HG03457 (cell line): ENCODE data around the gene LAMA4.

ENCODE experiments used
- ATAC-seq: cut with Tn5 transposase; IDR thresholded peaks from one replicate; pipeline ENCODE4 v1.9.1; 2021; ENCODE audit warnings: moderate number of reproducible peaks; ENCODE audit not compliant: unreplicated experiment

The LAMA4 gene

DNA sequence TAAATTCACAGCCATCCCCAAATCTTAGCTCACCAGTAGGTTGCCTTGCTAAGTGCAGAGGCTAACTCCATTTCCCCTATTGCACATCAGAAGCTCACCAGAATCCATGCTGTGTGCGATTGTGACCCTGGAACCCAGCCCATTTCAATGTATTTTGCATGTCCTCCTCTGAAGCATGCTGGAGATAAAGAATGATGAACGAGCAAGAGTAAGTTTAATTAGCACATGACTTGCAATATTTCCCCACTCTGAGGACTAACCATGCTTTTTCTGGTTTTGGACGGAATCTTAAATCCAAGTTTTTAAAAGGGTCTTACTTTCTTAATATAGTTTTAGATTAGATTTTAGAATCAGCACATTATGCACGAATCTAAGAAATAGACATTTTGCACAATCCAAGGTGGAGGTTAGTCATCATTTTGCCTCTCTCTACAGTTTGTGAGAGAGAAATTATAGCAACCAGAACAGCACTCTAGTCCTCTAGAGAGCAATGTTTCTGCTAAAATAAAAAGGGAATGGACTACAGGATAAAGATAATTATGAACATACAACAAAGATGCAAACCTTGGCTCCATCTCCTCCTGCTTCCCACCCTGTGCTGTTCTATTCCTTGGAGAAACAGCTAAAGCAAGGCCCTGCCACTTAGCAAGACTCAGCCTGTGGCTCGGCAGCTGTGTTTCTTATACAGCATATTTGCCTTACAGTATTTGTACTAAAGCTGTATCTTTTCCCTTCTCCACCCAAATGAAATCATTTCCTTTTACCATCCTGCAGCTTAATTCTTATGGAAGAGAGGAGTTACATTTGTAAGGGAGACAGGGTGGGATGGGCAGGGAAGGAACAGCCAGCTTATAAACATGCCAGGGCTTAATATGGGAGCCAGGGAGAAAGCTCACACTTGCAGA, 24.9 kb upstream of the LAMA4 start:
- no peak for ATAC-seq

- ATAC-seq, result no peak
Observed at GRCh38 chr6:112275365-112275764, 21.0 kb upstream of the LAMA4 start.

- no peak for ATAC-seq
Observed at GRCh38 chr6:112274774-112275173, 20.4 kb upstream of the LAMA4 start.

DNA sequence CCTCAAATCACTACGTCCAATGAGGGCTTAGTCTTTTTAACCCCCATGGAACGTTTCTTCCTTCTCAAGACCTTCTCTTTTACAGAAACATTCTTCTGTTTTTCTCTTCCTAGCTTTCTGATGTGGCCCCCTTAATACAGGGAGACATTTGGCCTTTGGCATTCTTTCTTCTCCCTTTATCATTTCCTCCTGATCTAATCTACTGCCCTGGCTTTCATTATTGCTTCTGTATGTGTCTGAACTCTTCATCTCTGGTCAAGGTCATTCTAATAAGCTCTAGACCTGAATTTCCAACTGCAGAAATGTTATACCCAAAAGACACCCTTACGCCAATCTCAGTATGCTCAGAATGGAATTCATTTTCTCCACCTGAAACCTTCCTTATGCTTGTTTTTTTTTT, 18.4 kb upstream of the LAMA4 start:
- ATAC-seq, result no peak

DNA sequence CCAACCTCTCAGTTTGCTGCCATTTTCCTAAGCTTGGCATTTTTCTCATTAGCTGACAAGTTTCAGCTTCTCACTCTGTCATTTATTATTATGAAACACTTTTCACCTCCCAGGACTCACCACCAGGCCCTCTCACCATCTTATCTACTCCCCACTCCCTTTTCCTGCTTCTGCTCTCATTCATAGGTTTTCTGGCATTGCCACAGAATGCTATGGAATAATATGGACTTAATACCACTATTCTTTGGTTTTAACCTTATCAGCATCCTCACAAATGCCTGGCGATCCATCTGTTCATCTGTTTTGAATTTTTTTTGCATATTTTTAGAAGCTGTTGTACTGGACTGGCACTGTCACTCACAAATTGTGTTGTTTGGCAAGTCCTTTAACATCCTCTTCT, 16.4 kb upstream of the LAMA4 start:
- ATAC-seq, result no peak

- no peak for ATAC-seq
Observed at GRCh38 chr6:112269979-112270566, 15.7 kb upstream of the LAMA4 start.

GRCh38 chr6:112269114-112269513, 14.7 kb upstream of the LAMA4 start:
- ATAC-seq, result no peak

GRCh38 chr6:112268654-112269053, 14.3 kb upstream of the LAMA4 start:
- no peak for ATAC-seq

DNA sequence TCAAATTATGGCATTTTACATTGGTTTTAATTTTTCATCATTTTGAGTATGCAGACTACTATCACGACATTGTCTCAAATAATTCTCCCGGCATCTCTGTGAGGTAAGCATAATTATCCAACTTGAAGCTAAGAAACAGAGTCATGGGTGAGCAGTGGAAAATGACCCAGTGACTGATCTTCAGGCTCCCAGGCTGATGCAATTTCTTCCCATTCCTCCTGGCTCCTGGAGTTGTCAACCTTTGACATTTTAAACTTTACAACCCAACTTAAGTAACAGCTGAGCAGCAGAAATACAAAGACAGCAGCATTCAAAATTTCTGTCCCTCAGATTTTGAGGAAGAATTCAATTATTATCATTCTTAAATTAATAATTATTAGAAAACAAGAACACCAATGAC, 13.7 kb upstream of the LAMA4 start:
- no peak for ATAC-seq

GRCh38 chr6:112266331-112266730, 12.0 kb upstream of the LAMA4 start:
- no peak for ATAC-seq

DNA sequence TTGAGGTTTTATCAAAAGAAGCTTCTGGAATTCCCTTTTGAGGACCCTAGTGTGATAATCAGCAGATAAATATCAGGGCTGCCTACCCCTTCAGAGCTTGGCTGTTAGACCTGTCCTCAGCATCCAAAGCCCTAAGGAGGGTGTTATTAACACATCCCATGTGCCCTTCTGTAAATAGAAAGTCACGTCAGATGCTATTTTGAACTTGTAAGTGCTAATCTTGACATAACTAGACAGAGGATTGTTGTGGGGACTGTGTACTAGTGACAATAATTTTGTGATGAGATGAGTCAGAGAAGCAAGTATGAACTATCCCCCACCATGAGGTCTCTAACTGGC, 4.9 kb upstream of the LAMA4 start:
- no peak for ATAC-seq

GRCh38 chr6:112258642-112259336, 4.4 kb upstream of the LAMA4 start:
- no peak for ATAC-seq

- no peak for ATAC-seq
Observed at GRCh38 chr6:112257178-112257855, 3.0 kb upstream of the LAMA4 start.

- ATAC-seq, result no peak
Observed at GRCh38 chr6:112254921-112255320, 554 bp upstream of the LAMA4 start.

GRCh38 chr6:112253498-112253840, 898 bp downstream of the LAMA4 start:
- no peak for ATAC-seq

GRCh38 chr6:112252571-112253497, 1.5 kb downstream of the LAMA4 start:
- ATAC-seq, result no peak

DNA sequence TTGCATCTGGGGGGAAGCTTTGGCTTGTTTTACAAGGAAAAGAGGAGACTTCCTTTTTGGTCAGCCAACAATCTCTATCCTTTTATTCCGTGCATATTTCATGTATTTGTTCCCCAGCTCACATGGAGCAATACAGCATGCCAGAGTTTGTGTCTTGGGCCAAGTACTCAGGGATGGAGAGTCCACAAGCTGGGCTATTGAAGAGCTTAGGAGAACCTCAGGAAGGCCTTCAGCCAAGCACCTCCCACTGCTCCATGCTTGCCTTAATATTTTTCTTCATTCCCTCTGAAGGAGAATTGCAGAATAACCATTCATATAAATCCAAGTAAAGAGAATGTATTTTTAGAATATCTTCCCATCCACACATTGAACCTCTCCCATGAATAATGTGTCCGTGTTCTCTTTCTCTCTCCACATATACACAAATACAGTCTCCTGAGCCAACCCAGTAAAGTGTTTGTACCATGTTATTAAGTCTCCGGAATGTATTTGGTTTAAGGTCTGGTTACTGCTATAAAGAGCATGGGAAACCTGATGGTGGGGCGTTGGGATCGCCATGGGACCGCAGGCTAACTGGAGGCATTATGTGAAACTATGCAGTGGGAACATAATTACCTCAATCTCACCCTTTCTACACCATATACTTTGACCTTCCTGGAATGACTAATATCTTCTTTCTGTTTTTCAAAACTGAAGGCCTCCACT, 3.0 kb downstream of the LAMA4 start:
- no peak for ATAC-seq

DNA sequence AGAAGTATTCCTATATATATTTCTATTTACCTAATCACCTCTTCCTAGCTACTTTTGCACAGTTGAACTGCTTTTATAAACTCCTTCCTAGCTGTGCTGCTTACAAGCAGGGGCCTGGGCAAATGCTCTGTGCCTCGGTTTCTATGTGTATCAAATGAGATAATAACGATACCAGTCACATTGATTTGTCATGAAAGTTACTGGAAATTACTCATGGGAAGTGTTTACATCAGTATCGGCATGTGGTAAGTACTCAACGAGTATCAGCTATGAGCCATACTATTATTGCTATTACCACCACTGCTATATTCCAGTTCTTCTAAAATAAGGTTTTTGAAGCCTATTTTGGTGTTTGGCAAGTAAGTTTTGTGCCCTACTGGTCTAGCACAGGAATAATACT, 4.9 kb downstream of the LAMA4 start:
- no peak for ATAC-seq

DNA sequence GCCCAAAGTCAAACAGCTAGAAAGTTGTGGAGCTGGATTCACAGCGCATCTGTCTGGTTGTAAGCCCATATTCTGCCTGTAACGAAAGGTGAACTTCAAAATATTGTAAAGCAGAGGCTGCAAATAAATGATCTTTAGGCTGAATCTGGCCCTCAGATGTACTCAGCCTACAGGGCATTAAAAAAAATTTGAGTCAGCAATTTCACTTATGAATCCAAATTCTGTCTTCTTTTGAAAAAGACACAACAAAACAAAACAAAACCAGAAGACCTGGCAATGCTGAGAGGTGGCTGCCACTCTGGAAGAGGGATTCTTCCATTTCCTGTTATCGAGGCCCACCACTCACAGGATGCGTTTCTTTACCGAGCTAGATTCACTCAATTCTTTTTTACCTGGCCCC, 7.1 kb downstream of the LAMA4 start:
- ATAC-seq, result no peak
